A549 (cell line): ENCODE data around the gene E4F1.

Experiments used
- CTCF ChIP-seq: fragments of >200 bp; sonication (Bioruptor Twin); formaldehyde crosslinking; IDR thresholded peaks from 3 replicates; pipeline ENCODE4 v1.5.1; 2016
- RCOR1 ChIP-seq: fragments of 150-350 bp; IDR thresholded peaks from 2 replicates; pipeline ENCODE4 v1.6.1; 2014; ENCODE audit warnings: antibody characterized with exemption, low read length, low read depth
- SMC3 ChIP-seq: fragments of >200 bp; sonication (Bioruptor Twin); formaldehyde crosslinking; IDR thresholded peaks from 3 replicates; pipeline ENCODE4 v1.6.1; 2018; ENCODE audit warnings: inconsistent platforms
- ZFP36 ChIP-seq: fragments of 450-650 bp; IDR thresholded peaks from 2 replicates; pipeline ENCODE4 v1.6.1; 2014; ENCODE audit warnings: borderline replicate concordance; ENCODE audit not compliant: partially characterized antibody
- ZSCAN20 ChIP-seq: fragments of 250-450 bp; sonication (Bioruptor Pico); IDR thresholded peaks from 2 replicates; pipeline ENCODE4 v1.8.0; 2022; ENCODE audit warnings: mild to moderate bottlenecking, moderate library complexity

GRCh38 chr16:2276368-2277195 lies 53.2 kb downstream of the E4F1 start:
- TF ChIP-seq RCOR1, result no peak
- no peak for TF ChIP-seq ZFP36
- TF ChIP-seq CTCF, result no peak
- TF ChIP-seq ZSCAN20 (CRISPR knock-in tag), result no peak
- TF ChIP-seq SMC3, result no peak
